Epithelial cell of esophagus (primary cell): ENCODE measurements around the gene BPI.

Experiments used
- DNase-seq: peaks from one replicate; pipeline ENCODE4 v3.0.0; 2010; ENCODE audit warnings: low read depth
- H3K4me3 ChIP-seq: 2 replicates; pipeline ENCODE4 v1.5.1; 2011; ENCODE audit warnings: mild to moderate bottlenecking, low read length, control low read depth
- CTCF ChIP-seq: IDR thresholded peaks from 2 replicates; pipeline ENCODE4 v1.5.1; 2011; ENCODE audit warnings: low read depth, mild to moderate bottlenecking, low read length, control low read depth, inconsistent platforms; ENCODE audit not compliant: insufficient read depth; ENCODE audit errors: missing control alignments

BPI gene

GRCh38 chr20:38296433-38296832 is 7.5 kb upstream of the BPI start:
- H3K4me3 ChIP-seq, result no peak overlapping the region
- TF ChIP-seq CTCF, result no peak
- no peak for DNase-seq

GRCh38 chr20:38297916-38298674 is 5.9 kb upstream of the BPI start:
- no peak overlapping the region for H3K4me3 ChIP-seq
- no peak for DNase-seq
- no peak for TF ChIP-seq CTCF

GRCh38 chr20:38298768-38299288 is 5.1 kb upstream of the BPI start:
- H3K4me3 ChIP-seq, result no peak overlapping the region
- no peak for TF ChIP-seq CTCF
- DNase-seq, result peak; percentile 72

GRCh38 chr20:38299963-38300362 is 4.0 kb upstream of the BPI start:
- TF ChIP-seq CTCF, result no peak
- DNase-seq, result peak; percentile 66
- H3K4me3 ChIP-seq, result no peak overlapping the region

GRCh38 chr20:38300438-38300837 is 3.5 kb upstream of the BPI start:
- TF ChIP-seq CTCF, result no peak
- H3K4me3 ChIP-seq, result no peak overlapping the region
- no peak for DNase-seq

- H3K4me3 ChIP-seq, result no peak overlapping the region
- TF ChIP-seq CTCF, result no peak
- no peak for DNase-seq
Measured at GRCh38 chr20:38301309-38301708, 2.6 kb upstream of the BPI start.

- no peak for TF ChIP-seq CTCF
- H3K4me3 ChIP-seq, result no peak overlapping the region
- DNase-seq, result no peak
Measured at GRCh38 chr20:38302786-38303185, 1.2 kb upstream of the BPI start.
